Cardiac fibroblast (primary cell): ENCODE results near the gene EPO.
A peak's percentile ranks its signal among the peaks of the same experiment; 100 is the strongest.
"Not testable (repeated sequence)": the region's sequence is repeated elsewhere in the genome, so short reads cannot be mapped to it uniquely, and the experiment has no call there.

Experiments used
- DNase-seq, 2 donors: peaks; one replicate each; pipeline versions ENCODE4 v3.0.0 to v3.0.0-alpha.2; 2010; ENCODE audit warnings: low read depth in 2 of 2
- H3K4me3 ChIP-seq, 2 donors: replicated peaks in 1 of 2; 1 replicate in 1 of 2; 2 replicates in 1 of 2; pipeline ENCODE4 v1.5.1; 2011; ENCODE audit warnings: low read depth in 2 of 2, low read length in 2 of 2, mild to moderate bottlenecking in 2 of 2, moderate library complexity in 1 of 2
- CTCF ChIP-seq: IDR thresholded peaks from one replicate; pipeline ENCODE4 v1.5.1; 2011; ENCODE audit warnings: low read depth, mild to moderate bottlenecking, low read length, inconsistent platforms

Gene EPO

GRCh38 chr7:100694098-100694745, 26.0 kb upstream of the EPO start, which contains the start of gene GIGYF1:
TSS of gene GIGYF1 (minus strand) at chr7:100694250. CDS start at chr7:100688238, 6,012 bp downstream.
- no peak for TF ChIP-seq CTCF
- H3K4me3 ChIP-seq: peak within 1 kb of the TSS; percentile 73 to 74
- DNase-seq: peak; percentile 52 to 72

- no peak for DNase-seq
- no peak for TF ChIP-seq CTCF
- no peak overlapping the region for H3K4me3 ChIP-seq
Observed at GRCh38 chr7:100696123-100696521, 24.1 kb upstream of the EPO start.

- H3K4me3 ChIP-seq: no peak overlapping the region
- no peak for DNase-seq
- TF ChIP-seq CTCF: no peak
Observed at GRCh38 chr7:100699018-100699417, 21.2 kb upstream of the EPO start.

- not testable (repeated sequence) for DNase-seq, H3K4me3 ChIP-seq
Observed at GRCh38 chr7:100701089-100701488, 19.2 kb upstream of the EPO start.

- DNase-seq: peak; percentile 75 to 76
- H3K4me3 ChIP-seq: peak overlapping the region; percentile 91 to 96
- peak; percentile 94 for TF ChIP-seq CTCF
Observed at GRCh38 chr7:100705320-100705752, 14.9 kb upstream of the EPO start.

- no peak for TF ChIP-seq CTCF
- peak within 1 kb of the TSS; percentile 91 to 96 for H3K4me3 ChIP-seq
- peak; percentile 99 for DNase-seq
Observed at GRCh38 chr7:100705753-100706671, 14.3 kb upstream of the EPO start, which contains the start of gene POP7. TSS of gene POP7 (plus strand) at chr7:100706121. CDS start at chr7:100706831, 710 bp downstream.

- TF ChIP-seq CTCF: no peak
- peak overlapping the region; percentile 91 to 96 for H3K4me3 ChIP-seq
- DNase-seq: no peak
Observed at GRCh38 chr7:100706672-100707311, 13.5 kb upstream of the EPO start.
